Ovary (tissue), 9 donors: Measurements from ENCODE around the gene AKNA. TPM values are rescaled to one million over a fixed set of nuclear protein-coding genes. Genes with fewer than 3 reads are reported as not detected.

Source experiments
- DNase-seq, 5 donors: peaks; one replicate each; pipeline ENCODE4 v3.0.0-alpha.2; 2019 to 2020
- H3K27ac ChIP-seq, 2 donors: fragments of 200-600 bp; one replicate each; pipeline versions ENCODE4 v1.5.1 to v1.8.0; 2019 to 2022
- H3K27me3 ChIP-seq: fragments of 200-600 bp; one replicate; pipeline ENCODE4 v1.8.0; 2022
- H3K36me3 ChIP-seq: fragments of 200-600 bp; sonication (generic); one replicate; pipeline ENCODE4 v1.5.1; 2019
- H3K4me1 ChIP-seq: one replicate; pipeline ENCODE4 v1.8.1; 2013; ENCODE audit warnings: mild to moderate bottlenecking, moderate library complexity; ENCODE audit not compliant: insufficient read depth
- H3K4me3 ChIP-seq: fragments of 200-600 bp; sonication (generic); one replicate; pipeline ENCODE4 v1.5.1; 2017
- H3K9me3 ChIP-seq, 2 donors: fragments of 200-600 bp in 1 of 2; sonication (generic) in 1 of 2; one replicate each; pipeline versions ENCODE4 v1.5.1 to v1.8.1; 2013 to 2019; ENCODE audit warnings: mild to moderate bottlenecking in 1 of 2, moderate library complexity in 1 of 2
- EP300 ChIP-seq: sonication (generic); formaldehyde crosslinking; IDR thresholded peaks from one replicate; pipeline ENCODE4 v1.6.1; 2017; ENCODE audit warnings: antibody characterized with exemption
- POLR2A ChIP-seq: fragments of 450-650 bp; IDR thresholded peaks from one replicate; pipeline ENCODE4 v1.6.1; 2017; ENCODE audit warnings: antibody characterized with exemption, mild to moderate bottlenecking, moderate library complexity
- WGBS, 3 donors: extraction: QIAGEN DNeasy Blood & Tissue Kit in 1 of 3; methylation state at CpG; one replicate each; pipeline versions ENCODE4 v1.1.5 to v1.1.7; 2013 to 2017; 5-methylcytosine and 5-hydroxymethylcytosine counted together
- intact Hi-C, 4 donors: fragments of 100-400 bp; cut with DNase I; formaldehyde crosslinking; loops; one replicate each; pipeline versions ENCODE4 v1.11.0 to v1.15.1; 2022 to 2023
- polyA plus RNA-seq, 2 donors: library from polyadenylated mRNA; stranded (reverse); fragments of 200-250 nt in 1 of 2; fragments of 350-450 nt in 1 of 2; fragmentation: Illumina TruSeq in 1 of 2; extraction: RNeasy Lipid Tissue Mini Kit (QIAGEN cat#74804) in 1 of 2; gene quantifications; one replicate each; pipeline ENCODE4 v1.2.3, GENCODE V29; 2013 to 2014
- total RNA-seq, 7 donors: library from RNA; depleted of rRNA in 2 of 7; stranded (reverse); fragments of >200 nt in 2 of 7; fragmentation: NEBNext Ultra II Directional in 3 of 7; extraction: Animal tissue kit (Norgen Biotek cat#: 25700) in 3 of 7; gene quantifications; one replicate each; pipeline versions ENCODE4 v1.1.0 to v1.2.4, GENCODE V29; 2016 to 2023
- TF ChIP-seq, protein P1 (sequence below), 3 donors: fragments of 450-650 bp in 2 of 3; fragments of 200-600 bp in 1 of 3; IDR thresholded peaks; one replicate each; pipeline versions ENCODE4 v1.5.1 to v1.8.0; 2016 to 2022; ENCODE audit warnings: antibody characterized with exemption in 3 of 3, mild to moderate bottlenecking in 1 of 3
- donor health status: DM: no; HTN: no; CAD: no; lungs with moderate emphysema.
- donor health status: DM: no; HTN: no; CAD: no.
- donor health status: Bipolar disorder and iron deficiency.
- donor health status: DM: yes; HTN: yes; CAD: no.
- donor health status: DM: no; HTN: no; CAD: no.
- donor health status: DM: yes; HTN: yes; CAD: no.

AKNA gene
- total and polyA plus RNA-seq, 9 donors: 12.9 to 123 (median 36.4) TPM

DNA sequence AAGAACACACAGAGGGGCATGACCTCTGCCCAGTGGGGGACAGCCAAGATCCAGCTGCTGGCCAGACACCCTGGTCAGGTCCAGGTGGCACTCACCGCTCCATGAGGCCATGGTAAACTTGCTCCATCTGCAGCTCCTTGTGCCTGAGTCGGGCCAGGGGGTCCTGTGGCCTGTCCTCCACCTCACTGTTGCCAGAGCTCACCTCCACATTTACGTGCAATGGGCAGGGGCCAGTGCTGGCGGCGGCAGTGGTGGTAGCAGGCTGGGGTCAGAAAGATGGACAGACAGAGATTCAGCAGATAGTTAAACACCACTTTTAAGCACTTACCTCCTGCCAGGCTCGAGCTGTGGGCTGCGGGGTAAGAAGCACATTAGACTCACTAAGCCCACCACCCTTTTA lies 28.0 kb downstream of the AKNA start:
- DNase-seq: no peak
- no peaks in the 10 kb centered on the region for H3K36me3 ChIP-seq

GRCh38 chr9:114357911-114358328 lies 29.9 kb downstream of the AKNA start:
- Histone ChIP-seq H3K9me3 (no peaks in the 10 kb centered on the region), H3K4me3 (no peak overlapping the region), H3K27me3 (no peaks in the 10 kb centered on the region), H3K27ac (no peak overlapping the region), H3K36me3 (no peaks in the 10 kb centered on the region), H3K4me1 (no peaks in the 10 kb centered on the region)
- WGBS, 3 donors: 94 to 95% (median 94%) methylated on average over 9 of the region's 9 CpGs
- TF ChIP-seq EP300: no peak
- TF ChIP-seq POLR2A: no peak
- TF ChIP-seq, protein P1, sequence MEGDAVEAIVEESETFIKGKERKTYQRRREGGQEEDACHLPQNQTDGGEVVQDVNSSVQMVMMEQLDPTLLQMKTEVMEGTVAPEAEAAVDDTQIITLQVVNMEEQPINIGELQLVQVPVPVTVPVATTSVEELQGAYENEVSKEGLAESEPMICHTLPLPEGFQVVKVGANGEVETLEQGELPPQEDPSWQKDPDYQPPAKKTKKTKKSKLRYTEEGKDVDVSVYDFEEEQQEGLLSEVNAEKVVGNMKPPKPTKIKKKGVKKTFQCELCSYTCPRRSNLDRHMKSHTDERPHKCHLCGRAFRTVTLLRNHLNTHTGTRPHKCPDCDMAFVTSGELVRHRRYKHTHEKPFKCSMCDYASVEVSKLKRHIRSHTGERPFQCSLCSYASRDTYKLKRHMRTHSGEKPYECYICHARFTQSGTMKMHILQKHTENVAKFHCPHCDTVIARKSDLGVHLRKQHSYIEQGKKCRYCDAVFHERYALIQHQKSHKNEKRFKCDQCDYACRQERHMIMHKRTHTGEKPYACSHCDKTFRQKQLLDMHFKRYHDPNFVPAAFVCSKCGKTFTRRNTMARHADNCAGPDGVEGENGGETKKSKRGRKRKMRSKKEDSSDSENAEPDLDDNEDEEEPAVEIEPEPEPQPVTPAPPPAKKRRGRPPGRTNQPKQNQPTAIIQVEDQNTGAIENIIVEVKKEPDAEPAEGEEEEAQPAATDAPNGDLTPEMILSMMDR (IDR thresholded peaks at IDR 0.05): no peak
- intact Hi-C loops: no loop called here
- peak in 1 of 5 donors; percentile 10 for DNase-seq

More for the DNA sequence above, 28.0 kb downstream of the AKNA start:
- 92 to 99% (median 95%) methylated on average over 7 of the region's 7 CpGs for WGBS, 3 donors
- H3K9me3 ChIP-seq: no peaks in the 10 kb centered on the region
- H3K4me1 ChIP-seq: no peaks in the 10 kb centered on the region
- intact Hi-C loops: no loop called here
- TF ChIP-seq POLR2A (no peak), EP300 (no peak)
- TF ChIP-seq, protein P1 (IDR thresholded peaks at IDR 0.05): no peak
- H3K4me3 ChIP-seq: no peak overlapping the region
- H3K27ac ChIP-seq: no peak overlapping the region
- no peaks in the 10 kb centered on the region for H3K27me3 ChIP-seq

DNA sequence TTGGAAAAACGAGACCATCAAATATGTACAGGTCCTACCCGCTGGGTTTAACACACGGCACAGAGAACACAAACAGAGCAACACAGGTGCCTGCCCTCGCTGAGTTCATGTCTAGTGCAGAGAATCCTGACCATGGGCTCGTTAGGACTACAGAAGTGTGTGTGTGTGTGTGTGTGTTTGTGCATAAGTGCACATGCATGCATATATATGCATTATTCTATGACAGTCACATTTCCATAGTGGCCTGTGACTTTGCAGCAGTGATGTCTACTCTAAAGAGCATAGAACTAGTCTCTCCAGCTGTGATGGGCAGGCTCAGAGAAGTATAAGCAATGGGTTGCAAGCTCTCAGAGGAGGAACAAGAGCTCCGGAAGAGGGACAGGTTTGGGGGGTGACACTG lies 30.4 kb downstream of the AKNA start:
- Histone ChIP-seq H3K4me3 (no peak overlapping the region), H3K27ac (no peak overlapping the region), H3K27me3 (no peaks in the 10 kb centered on the region), H3K36me3 (no peaks in the 10 kb centered on the region), H3K9me3 (no peaks in the 10 kb centered on the region), H3K4me1 (no peaks in the 10 kb centered on the region)
- DNase-seq: no peak
- intact Hi-C loops: no loop called here
- TF ChIP-seq EP300 (no peak), POLR2A (no peak)
- TF ChIP-seq, protein P1 (IDR thresholded peaks at IDR 0.05): no peak
- WGBS, 3 donors: 81 to 87% (median 87%) methylated on average over 6 of the region's 6 CpGs

GRCh38 chr9:114356792-114357191 lies 31.0 kb downstream of the AKNA start:
- Histone ChIP-seq H3K4me1 (no peaks in the 10 kb centered on the region), H3K4me3 (no peak overlapping the region), H3K9me3 (no peaks in the 10 kb centered on the region), H3K27ac (no peak overlapping the region), H3K36me3 (no peaks in the 10 kb centered on the region), H3K27me3 (no peaks in the 10 kb centered on the region)
- DNase-seq: no peak
- intact Hi-C loops: no loop called here
- TF ChIP-seq POLR2A (no peak), EP300 (no peak)
- TF ChIP-seq, protein P1 (IDR thresholded peaks at IDR 0.05): no peak
- 75 to 78% (median 78%) methylated on average over 6 of the region's 6 CpGs for WGBS, 3 donors

- Histone ChIP-seq H3K36me3 (no peaks in the 10 kb centered on the region), H3K27ac (no peak overlapping the region), H3K4me3 (no peak overlapping the region), H3K9me3 (no peaks in the 10 kb centered on the region), H3K27me3 (no peaks in the 10 kb centered on the region), H3K4me1 (no peaks in the 10 kb centered on the region)
- TF ChIP-seq, protein P1 (IDR thresholded peaks at IDR 0.05): no peak
- TF ChIP-seq EP300 (no peak), POLR2A (no peak)
- DNase-seq: no peak
- intact Hi-C loops: no loop called here
- 90 to 94% (median 91%) methylated on average over 6 of the region's 6 CpGs for WGBS, 3 donors
Measured at GRCh38 chr9:114355821-114356220, 32.0 kb downstream of the AKNA start.
